ENCODE data around the gene MICAL3. TPM values are rescaled to one million over a fixed set of nuclear protein-coding genes. Genes with fewer than 3 reads are reported as not detected.
A peak's percentile ranks its signal among the peaks of the same experiment; 100 is the strongest.

Gene MICAL3
- total RNA-seq, 4 donors from 2014 or later = 30.4 to 57.1 (median 37.7) TPM

- Histone ChIP-seq H3K4me3 (no peak overlapping the region), H3K9me3 (no peaks in the 10 kb centered on the region), H3K4me1 (peaks cover 36% of the 10 kb centered on the region), H3K27me3 (no peaks in the 10 kb centered on the region), H3K36me3 (peaks cover 32% of the 10 kb centered on the region), H3K27ac (peak overlapping the region; percentile 69)
- TF ChIP-seq POLR2A (IDR thresholded peaks at IDR 0.05) (no peak), POLR2AphosphoS5 (IDR thresholded peaks at IDR 0.05) (no peak)
- WGBS = 78% methylated on average over 7 of the region's 8 CpGs
- DNase-seq (ENCODE audit: low spot score in 2 of 2) = no peak
Measured at GRCh38 chr22:17787241-17787640, 237.1 kb downstream of the MICAL3 start.

GRCh38 chr22:17786435-17787161 lies 237.8 kb downstream of the MICAL3 start:
- Histone ChIP-seq H3K27ac (peak overlapping the region; percentile 69), H3K4me1 (peaks cover 42% of the 10 kb centered on the region), H3K4me3 (no peak overlapping the region), H3K9me3 (no peaks in the 10 kb centered on the region), H3K36me3 (peaks cover 32% of the 10 kb centered on the region), H3K27me3 (no peaks in the 10 kb centered on the region)
- no peak for TF ChIP-seq EP300 (IDR thresholded peaks at IDR 0.05)
- TF ChIP-seq CTCF (IDR thresholded peaks at IDR 0.05) = no peak
- TF ChIP-seq POLR2AphosphoS5 (IDR thresholded peaks at IDR 0.05) = no peak
- TF ChIP-seq POLR2A (IDR thresholded peaks at IDR 0.05) = no peak
- DNase-seq (ENCODE audit: low spot score in 2 of 2) = no peak
- WGBS = 64% methylated on average over 18 of the region's 18 CpGs

- no peaks in the 10 kb centered on the region for H3K27me3 ChIP-seq
- no peak overlapping the region for H3K4me3 ChIP-seq
- 87% methylated on average over 22 of the region's 37 CpGs for WGBS
- H3K36me3 ChIP-seq = peaks cover 23% of the 10 kb centered on the region
- peak overlapping the region; percentile 69 for H3K27ac ChIP-seq
- H3K4me1 ChIP-seq = peaks cover 51% of the 10 kb centered on the region
- TF ChIP-seq CTCF (IDR thresholded peaks at IDR 0.05) = peak in 1 of 2 donors; percentile 2
- TF ChIP-seq POLR2AphosphoS5 (IDR thresholded peaks at IDR 0.05) = no peak
- H3K9me3 ChIP-seq = no peaks in the 10 kb centered on the region
- no peak for DNase-seq (ENCODE audit: low spot score in 2 of 2)
Measured at GRCh38 chr22:17785185-17786184, 238.9 kb downstream of the MICAL3 start.

GRCh38 chr22:17784776-17785175 lies 239.6 kb downstream of the MICAL3 start:
- Histone ChIP-seq H3K4me3 (no peak overlapping the region), H3K4me1 (peaks cover 51% of the 10 kb centered on the region), H3K27ac (no peak overlapping the region), H3K9me3 (no peaks in the 10 kb centered on the region), H3K27me3 (no peaks in the 10 kb centered on the region), H3K36me3 (peaks cover 16% of the 10 kb centered on the region)
- DNase-seq (ENCODE audit: low spot score in 2 of 2) = no peak
- TF ChIP-seq POLR2AphosphoS5 (IDR thresholded peaks at IDR 0.05) = no peak
- no peak for TF ChIP-seq EP300 (IDR thresholded peaks at IDR 0.05)
- TF ChIP-seq CTCF (IDR thresholded peaks at IDR 0.05) = no peak
- TF ChIP-seq POLR2A (IDR thresholded peaks at IDR 0.05) = no peak
- WGBS = 72% methylated on average over 9 of the region's 11 CpGs

GRCh38 chr22:17783773-17784480 lies 240.4 kb downstream of the MICAL3 start:
- H3K4me3 ChIP-seq = no peak overlapping the region
- 62% methylated on average over 16 of the region's 18 CpGs for WGBS
- H3K27me3 ChIP-seq = no peaks in the 10 kb centered on the region
- H3K27ac ChIP-seq = no peak overlapping the region
- H3K4me1 ChIP-seq = peaks cover 51% of the 10 kb centered on the region
- TF ChIP-seq POLR2AphosphoS5 (IDR thresholded peaks at IDR 0.05) (no peak), EP300 (IDR thresholded peaks at IDR 0.05) (no peak), POLR2A (IDR thresholded peaks at IDR 0.05) (no peak), CTCF (IDR thresholded peaks at IDR 0.05) (no peak)
- peaks cover 8% of the 10 kb centered on the region for H3K36me3 ChIP-seq
- no peak for DNase-seq (ENCODE audit: low spot score in 2 of 2)
- H3K9me3 ChIP-seq = no peaks in the 10 kb centered on the region

Measured in suprapubic skin (tissue), 4 donors.